GM12891 (cell line): ENCODE data around the gene AFAP1L1.

ENCODE experiments used
- POLR2AphosphoS5 ChIP-seq: IDR thresholded peaks from 2 replicates; pipeline ENCODE4 v1.6.1; 2011; ENCODE audit warnings: low read depth, low read length, control low read depth
- TAF1 ChIP-seq: IDR thresholded peaks from 2 replicates; pipeline ENCODE4 v1.6.1; 2011; ENCODE audit warnings: low read depth, low read length, control low read depth

GRCh38 chr5:149375434-149375833, 103.8 kb downstream of the AFAP1L1 start:
- TF ChIP-seq POLR2AphosphoS5: no peak
- TF ChIP-seq TAF1: no peak
